AG04450 (cell line): Measurements from ENCODE around the gene NUBP1. TPM values are rescaled to one million over a fixed set of nuclear protein-coding genes. Genes with fewer than 3 reads are reported as not detected.
A peak's percentile ranks its signal among the peaks of the same experiment; 100 is the strongest.
"Not testable (repeated sequence)": the region's sequence is repeated elsewhere in the genome, so short reads cannot be mapped to it uniquely, and the experiment has no call there.

Experiments
- CTCF ChIA-PET: fragments of 300-600, 350-600 bp; formaldehyde crosslinking; extraction: SDS; loops from one replicate; lab custom pipeline; 2022; ENCODE audit warnings: antibody characterized with exemption, inconsistent platforms; lab: Charles Lee
- POLR2A ChIA-PET: fragments of 350-600 bp; formaldehyde crosslinking; extraction: SDS; loops from one replicate; lab custom pipeline; 2021; ENCODE audit warnings: antibody characterized with exemption, inconsistent platforms; lab: Yijun Ruan, JAX
- DNase-seq: peaks from one replicate; pipeline ENCODE4 v3.0.0-alpha.2; 2011; ENCODE audit warnings: low read depth, low spot score
- H3K27ac ChIP-seq: one replicate; pipeline ENCODE4 v1.5.1; 2012; ENCODE audit warnings: low read depth, low read length, control low read depth
- H3K27me3 ChIP-seq: one replicate; pipeline ENCODE4 v1.6.0; 2012; ENCODE audit warnings: low read length; ENCODE audit not compliant: control insufficient read depth, insufficient read depth
- H3K4me3 ChIP-seq: 2 replicates; pipeline ENCODE4 v1.5.1; 2011; ENCODE audit warnings: mild to moderate bottlenecking, low read depth, low read length, control low read depth
- H3K9me3 ChIP-seq: 2 replicates; pipeline ENCODE4 v1.5.1; 2012; ENCODE audit warnings: low read length; ENCODE audit not compliant: control insufficient read depth, insufficient read depth
- CTCF ChIP-seq: IDR thresholded peaks from 2 replicates; pipeline ENCODE4 v1.5.1; 2011; ENCODE audit warnings: low read depth, low read length, control low read depth, inconsistent platforms
- polyA plus RNA-seq: library from polyadenylated mRNA; depleted of rRNA; stranded (reverse); fragments of >200 nt; gene quantifications from 2 replicates; pipeline ENCODE4 v1.2.3, GENCODE V29; 2011

The NUBP1 gene
- polyA plus RNA-seq, 1 experiment = 23.0 TPM

- no peaks in the 10 kb centered on the region for H3K9me3 ChIP-seq
- TF ChIP-seq CTCF = peak; percentile 95
- ChIA-PET POLR2A (interaction anchor here (0.7 kb wide), 1 partner anchor 240 kb away, joined by 5 read pairs; no protein-coding TSS in a partner anchor), CTCF (interaction anchor here (0.5 to 7.3 kb wide), 19 partner anchors 13 to 1842 kb away, joined by 3 to 204 read pairs (median 5); no protein-coding TSS in a partner anchor)
- H3K27ac ChIP-seq = no peak overlapping the region
- no peaks in the 10 kb centered on the region for H3K27me3 ChIP-seq
- DNase-seq = peak; percentile 38
- no peak overlapping the region for H3K4me3 ChIP-seq
These were observed 6.5 kb upstream of the NUBP1 start for GRCh38 chr16:10737068-10737625.

DNA sequence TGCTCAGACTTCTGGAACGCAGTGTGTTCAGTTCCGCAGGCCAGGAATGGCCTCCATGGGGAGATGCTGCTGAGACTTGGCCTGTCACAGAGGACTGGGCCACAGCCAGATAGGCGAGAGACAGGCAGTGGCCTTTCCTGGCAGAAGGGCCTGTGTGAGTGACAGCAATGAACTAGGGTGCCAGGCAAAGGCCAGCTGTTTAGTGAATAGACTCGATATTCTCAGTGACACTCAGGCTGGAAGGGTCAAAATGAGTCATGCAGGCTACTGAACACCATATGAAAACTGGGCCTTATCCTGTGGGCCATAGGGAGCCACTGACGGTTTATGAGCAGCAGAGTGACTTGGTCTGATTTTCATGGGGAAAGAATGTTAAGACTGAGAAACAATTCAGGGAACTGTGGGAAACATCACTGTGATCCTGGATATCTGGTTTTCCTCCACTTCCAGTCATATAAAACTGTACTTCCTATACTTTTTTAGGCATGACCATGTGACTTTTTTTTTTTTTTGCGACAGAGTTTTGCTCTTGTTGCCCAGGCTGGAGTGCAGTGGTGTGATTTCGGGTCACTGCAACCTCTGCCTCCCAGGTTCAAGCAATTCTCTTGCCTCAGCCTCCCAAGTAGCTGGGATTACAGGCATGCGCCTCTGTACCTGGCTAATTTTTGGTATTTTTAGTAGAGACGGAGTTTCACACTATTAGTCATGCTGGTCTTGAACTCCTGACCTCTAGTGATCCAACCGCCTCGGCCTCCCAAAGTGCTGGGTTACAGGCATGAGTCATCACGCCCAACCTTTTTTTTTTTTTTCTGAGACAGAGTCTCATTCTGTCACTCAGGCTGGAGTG, 5.2 kb upstream of the NUBP1 start:
- CTCF ChIA-PET = interaction anchor here (0.6 to 7.3 kb wide), 14 partner anchors 27 to 1600 kb away, joined by 3 to 204 read pairs (median 10); no protein-coding TSS in a partner anchor
- POLR2A ChIA-PET = no interaction called here
- DNase-seq = no peak
- Histone ChIP-seq H3K4me3 (no peak overlapping the region), H3K27me3 (no peaks in the 10 kb centered on the region), H3K9me3 (no peaks in the 10 kb centered on the region), H3K27ac (peak overlapping the region; percentile 24)
- no peak for TF ChIP-seq CTCF

DNA sequence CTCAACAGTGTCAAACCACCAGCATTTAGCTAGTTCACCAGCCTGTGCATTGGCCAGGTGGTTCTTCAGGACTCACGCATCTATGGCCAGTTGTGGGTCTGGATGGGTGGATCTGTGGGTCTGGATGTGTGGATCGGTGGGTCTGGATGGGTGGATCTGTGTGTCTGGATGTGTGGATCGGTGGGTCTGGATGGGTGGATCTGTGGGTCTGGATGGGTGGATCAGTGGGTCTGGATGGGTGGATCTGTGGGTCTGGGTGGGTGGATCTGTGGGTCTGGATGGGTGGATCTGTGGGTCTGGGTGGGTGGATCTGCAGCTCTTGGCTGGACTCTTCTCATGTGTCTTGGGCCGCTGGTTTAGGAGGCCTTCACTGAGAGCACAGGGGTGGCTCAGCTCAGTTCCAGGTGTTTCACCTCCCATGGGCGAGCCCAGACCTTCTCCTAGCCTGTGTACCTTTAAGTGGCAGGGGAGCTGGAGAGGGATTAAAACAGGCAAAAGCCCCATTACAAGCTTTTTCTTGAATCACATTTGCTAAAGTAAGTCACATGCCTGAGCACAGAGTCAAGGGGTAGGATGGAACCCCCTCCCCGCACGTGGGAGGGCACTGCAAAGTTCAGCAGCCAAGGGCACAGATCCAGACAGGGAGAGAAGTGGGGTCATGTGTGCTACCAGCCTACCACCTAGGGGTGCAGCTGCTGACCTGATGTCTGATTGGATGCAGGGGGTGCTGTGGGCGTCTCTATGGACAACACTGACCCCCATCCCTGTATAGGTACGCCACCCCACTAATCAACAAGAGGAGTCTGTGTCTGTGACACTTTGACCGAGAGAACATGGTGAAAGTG, 3.4 kb upstream of the NUBP1 start:
- Histone ChIP-seq H3K27ac (no peak overlapping the region), H3K27me3 (no peaks in the 10 kb centered on the region), H3K4me3 (no peak overlapping the region), H3K9me3 (no peaks in the 10 kb centered on the region)
- DNase-seq = no peak
- CTCF ChIA-PET = interaction anchor here (0.7 to 7.3 kb wide), 4 partner anchors 83 to 230 kb away, joined by 4 to 204 read pairs (median 9); no protein-coding TSS in a partner anchor
- POLR2A ChIA-PET = interaction anchor here (0.6 kb wide), 1 partner anchor 8 kb away, joined by 3 read pairs; no protein-coding TSS in a partner anchor
- no peak for TF ChIP-seq CTCF

DNA sequence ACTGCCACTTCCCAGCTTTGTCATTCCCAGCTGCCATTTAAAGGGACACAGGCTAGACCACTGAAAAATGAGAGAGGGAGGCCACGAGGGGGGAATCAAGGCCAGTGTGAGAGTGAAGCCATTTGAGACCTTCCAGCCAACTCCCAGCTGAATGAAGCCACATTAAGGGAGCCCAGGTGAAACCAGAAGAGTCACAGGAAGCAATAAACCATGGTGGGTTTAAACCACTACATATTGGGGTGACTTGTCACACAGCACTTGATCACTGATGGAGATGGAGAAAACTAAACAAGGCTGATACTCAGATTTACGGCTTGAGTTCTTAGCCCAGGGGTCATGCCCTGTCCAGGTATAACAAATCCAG, 2.8 kb upstream of the NUBP1 start:
- no peak overlapping the region for H3K27ac ChIP-seq

DNA sequence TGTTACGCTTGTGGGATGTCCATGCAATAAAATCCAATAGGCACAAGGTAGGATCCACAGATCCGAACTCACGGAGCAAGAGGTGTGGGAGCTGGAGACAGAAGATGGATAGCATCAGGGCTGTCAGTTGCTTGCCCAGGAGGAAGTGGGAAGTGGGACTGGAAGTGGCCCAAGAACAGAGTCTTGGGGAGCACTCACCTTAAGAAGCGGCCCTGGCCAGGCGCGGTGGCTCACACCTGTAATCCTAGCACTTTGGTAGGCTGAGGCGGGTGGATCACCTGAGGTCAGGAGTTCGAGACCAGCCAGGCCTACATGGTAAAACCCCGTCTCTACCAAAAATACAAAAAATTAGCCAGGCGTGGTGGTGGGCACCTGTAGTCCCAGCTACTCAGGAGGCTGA, 2.4 kb upstream of the NUBP1 start:
- POLR2A ChIA-PET = interaction anchor here (0.6 kb wide), 1 partner anchor 7 kb away, joined by 3 read pairs; no protein-coding TSS in a partner anchor
- H3K27ac ChIP-seq, H3K9me3 ChIP-seq, H3K27me3 ChIP-seq, H3K4me3 ChIP-seq, DNase-seq: not testable (repeated sequence)
- CTCF ChIA-PET = interaction anchor here (7.3 kb wide), 1 partner anchor 227 kb away, joined by 204 read pairs; no protein-coding TSS in a partner anchor

More for the DNA sequence above, 2.8 kb upstream of the NUBP1 start:
- no peak for TF ChIP-seq CTCF
- POLR2A ChIA-PET = interaction anchor here (0.6 kb wide), 1 partner anchor 8 kb away, joined by 3 read pairs; no protein-coding TSS in a partner anchor
- CTCF ChIA-PET = interaction anchor here (0.7 to 7.3 kb wide), 3 partner anchors 83 to 227 kb away, joined by 4 to 204 read pairs (median 6); no protein-coding TSS in a partner anchor
- no peaks in the 10 kb centered on the region for H3K9me3 ChIP-seq
- H3K4me3 ChIP-seq = no peak overlapping the region
- no peaks in the 10 kb centered on the region for H3K27me3 ChIP-seq
- no peak for DNase-seq
